Ascending aorta (tissue), 2 donors: ENCODE measurements around the gene NAV3. TPM values are rescaled to one million over a fixed set of nuclear protein-coding genes. Genes with fewer than 3 reads are reported as not detected.

Source experiments
- DNase-seq, 2 donors: peaks; one replicate each; pipeline ENCODE4 v3.0.0-alpha.2; 2019; ENCODE audit warnings: low spot score in 2 of 2
- H3K27ac ChIP-seq, 2 donors: fragments of 200-600 bp; sonication (generic); one replicate each; pipeline ENCODE4 v1.5.1; 2016 to 2017; ENCODE audit warnings: mild to moderate bottlenecking in 1 of 2
- H3K27me3 ChIP-seq: fragments of 200-600 bp; sonication (generic); one replicate; pipeline ENCODE4 v1.5.1; 2017
- H3K36me3 ChIP-seq, 2 donors: fragments of 200-600 bp; sonication (generic); one replicate each; pipeline ENCODE4 v1.5.1; 2016
- H3K4me1 ChIP-seq, 2 donors: fragments of 200-600 bp; sonication (generic); one replicate each; pipeline ENCODE4 v1.5.1; 2016 to 2017; ENCODE audit warnings: mild to moderate bottlenecking in 1 of 2
- H3K4me3 ChIP-seq, 2 donors: fragments of 200-600 bp; sonication (generic); one replicate each; pipeline ENCODE4 v1.5.1; 2016 to 2017; ENCODE audit warnings: mild to moderate bottlenecking in 1 of 2
- H3K9me3 ChIP-seq, 2 donors: fragments of 200-600 bp; sonication (generic); one replicate each; pipeline ENCODE4 v1.5.1; 2016
- CTCF ChIP-seq, 3 experiments: fragments of 200-600 bp in 2 of 3; fragments of 450-650 bp in 1 of 3; sonication (generic) in 2 of 3; IDR thresholded peaks; one replicate each; pipeline ENCODE4 v1.5.1; 2016 to 2019; ENCODE audit warnings: antibody characterized with exemption in 3 of 3, mild to moderate bottlenecking in 1 of 3, moderate library complexity in 1 of 3
- intact Hi-C: fragments of 100-400 bp; cut with DNase I; formaldehyde crosslinking; loops from one replicate; pipeline ENCODE4 v1.15.1; 2023
- total RNA-seq: library from RNA; depleted of rRNA; stranded (reverse); fragments of >200 nt; gene quantifications from one replicate; pipeline ENCODE4 v1.1.0, GENCODE V29; 2016

The NAV3 gene
- total RNA-seq, 1 donor from 2014 or later, result 9.7 TPM

GRCh38 chr12:78050790-78051189 is 220.1 kb downstream of the NAV3 start:
- H3K36me3 ChIP-seq, result no peaks in the 10 kb centered on the region
- H3K27ac ChIP-seq, result no peak overlapping the region
- H3K9me3 ChIP-seq, result no peaks in the 10 kb centered on the region
- H3K4me1 ChIP-seq, result no peaks in the 10 kb centered on the region
- H3K27me3 ChIP-seq, result no peaks in the 10 kb centered on the region
- DNase-seq, result no peak
- no peak overlapping the region for H3K4me3 ChIP-seq
- TF ChIP-seq CTCF (IDR thresholded peaks at IDR 0.05), result no peak
- intact Hi-C loops, result no loop called here

GRCh38 chr12:78055545-78055944 is 224.9 kb downstream of the NAV3 start:
- Histone ChIP-seq H3K36me3 (no peaks in the 10 kb centered on the region), H3K4me1 (no peaks in the 10 kb centered on the region), H3K4me3 (no peak overlapping the region), H3K27me3 (no peaks in the 10 kb centered on the region), H3K9me3 (no peaks in the 10 kb centered on the region), H3K27ac (no peak overlapping the region)
- intact Hi-C loops, result no loop called here
- no peak for TF ChIP-seq CTCF (IDR thresholded peaks at IDR 0.05)
- no peak for DNase-seq

GRCh38 chr12:78057075-78057474 is 226.4 kb downstream of the NAV3 start:
- intact Hi-C loops, result no loop called here
- no peak for DNase-seq
- Histone ChIP-seq H3K27me3 (no peaks in the 10 kb centered on the region), H3K36me3 (no peaks in the 10 kb centered on the region), H3K9me3 (no peaks in the 10 kb centered on the region), H3K4me1 (no peaks in the 10 kb centered on the region), H3K4me3 (no peak overlapping the region), H3K27ac (no peak overlapping the region)
- TF ChIP-seq CTCF (IDR thresholded peaks at IDR 0.05), result no peak

GRCh38 chr12:78060186-78060585 is 229.5 kb downstream of the NAV3 start:
- intact Hi-C loops, result no loop called here
- H3K9me3 ChIP-seq, result no peaks in the 10 kb centered on the region
- H3K4me1 ChIP-seq, result no peaks in the 10 kb centered on the region
- H3K27me3 ChIP-seq, result no peaks in the 10 kb centered on the region
- TF ChIP-seq CTCF (IDR thresholded peaks at IDR 0.05), result no peak
- no peaks in the 10 kb centered on the region for H3K36me3 ChIP-seq
- H3K27ac ChIP-seq, result no peak overlapping the region
- H3K4me3 ChIP-seq, result no peak overlapping the region
- no peak for DNase-seq

- no peaks in the 10 kb centered on the region for H3K4me1 ChIP-seq
- no peaks in the 10 kb centered on the region for H3K27me3 ChIP-seq
- DNase-seq, result no peak
- no peaks in the 10 kb centered on the region for H3K9me3 ChIP-seq
- no peak for TF ChIP-seq CTCF (IDR thresholded peaks at IDR 0.05)
- H3K27ac ChIP-seq, result no peak overlapping the region
- no peaks in the 10 kb centered on the region for H3K36me3 ChIP-seq
- H3K4me3 ChIP-seq, result no peak overlapping the region
- intact Hi-C loops, result no loop called here
Measured at GRCh38 chr12:78062786-78063185, 232.1 kb downstream of the NAV3 start.

- Histone ChIP-seq H3K9me3 (no peaks in the 10 kb centered on the region), H3K4me3 (no peak overlapping the region), H3K36me3 (no peaks in the 10 kb centered on the region), H3K27ac (no peak overlapping the region), H3K27me3 (no peaks in the 10 kb centered on the region), H3K4me1 (no peaks in the 10 kb centered on the region)
- DNase-seq, result no peak
- no peak for TF ChIP-seq CTCF (IDR thresholded peaks at IDR 0.05)
- intact Hi-C loops, result no loop called here
Measured at GRCh38 chr12:78081590-78082314, 251.1 kb downstream of the NAV3 start.
